Dedifferentiated amniotic fluid mesenchymal stem cell (primary cell): ENCODE measurements around the gene PEX10.

Experiments used
- DNase-seq: peaks from one replicate; pipeline ENCODE4 v3.0.0-alpha.2; 2016; ENCODE audit errors: extremely low spot score

The PEX10 gene

DNA sequence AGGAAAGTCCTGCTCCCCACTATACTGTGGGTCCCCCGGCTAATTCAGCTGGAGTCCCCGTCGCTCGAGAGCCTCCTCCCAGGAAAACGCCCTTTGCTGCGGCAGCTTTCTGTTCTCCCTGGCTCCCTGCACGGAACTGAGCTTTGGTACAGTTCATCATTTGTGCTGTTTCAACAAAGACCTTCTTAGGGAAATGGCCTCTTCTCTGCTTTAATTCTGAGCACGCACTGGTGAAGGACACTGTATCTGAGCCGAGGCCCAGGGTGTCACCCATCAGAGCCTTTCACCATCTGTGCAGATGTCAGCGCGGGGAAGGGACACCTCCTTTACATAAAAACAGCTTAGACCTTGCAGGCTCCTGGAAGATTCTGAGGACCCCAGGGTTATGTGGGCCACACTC, 13.5 kb upstream of the PEX10 start:
- no peak for DNase-seq

DNA sequence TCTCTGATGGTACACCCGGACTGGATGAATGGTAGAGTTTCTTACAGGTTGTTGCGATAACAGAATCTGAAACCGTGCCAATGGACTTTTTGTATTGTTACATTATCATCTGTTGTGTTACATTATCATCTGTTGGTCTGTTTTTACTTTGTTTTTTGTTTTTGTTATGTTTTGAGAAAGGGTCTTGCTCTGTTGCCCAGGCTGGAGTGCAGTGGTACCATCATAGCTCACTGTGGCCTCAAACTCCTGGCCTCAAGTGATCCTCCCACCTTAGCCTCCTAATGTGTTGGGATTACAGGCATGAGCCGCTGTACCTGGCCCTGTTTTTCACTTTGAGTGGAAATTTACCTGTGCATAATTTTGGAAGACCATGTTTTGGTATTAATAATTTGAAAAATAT, 10.2 kb upstream of the PEX10 start:
- no peak for DNase-seq

DNA sequence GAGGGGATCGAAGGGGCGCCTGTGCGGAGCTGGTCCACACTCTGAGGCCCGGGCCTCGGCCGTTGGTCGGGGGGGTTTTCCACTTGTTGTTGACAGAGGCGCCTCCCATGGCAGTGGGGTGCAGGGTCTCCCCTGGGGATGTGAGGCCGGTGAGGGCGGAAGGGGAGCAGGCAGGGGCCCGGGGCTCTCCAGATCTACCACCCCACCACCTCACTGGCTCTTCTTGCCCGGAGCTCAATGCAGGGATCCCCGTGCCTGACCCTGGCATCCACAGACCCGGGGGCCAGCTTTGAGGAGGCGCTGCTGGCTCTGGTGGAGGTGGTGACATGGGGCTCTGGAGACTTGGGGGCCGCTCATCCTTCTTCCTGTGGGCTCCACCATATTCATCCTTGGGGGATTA, 7.1 kb upstream of the PEX10 start:
- DNase-seq = no peak

DNA sequence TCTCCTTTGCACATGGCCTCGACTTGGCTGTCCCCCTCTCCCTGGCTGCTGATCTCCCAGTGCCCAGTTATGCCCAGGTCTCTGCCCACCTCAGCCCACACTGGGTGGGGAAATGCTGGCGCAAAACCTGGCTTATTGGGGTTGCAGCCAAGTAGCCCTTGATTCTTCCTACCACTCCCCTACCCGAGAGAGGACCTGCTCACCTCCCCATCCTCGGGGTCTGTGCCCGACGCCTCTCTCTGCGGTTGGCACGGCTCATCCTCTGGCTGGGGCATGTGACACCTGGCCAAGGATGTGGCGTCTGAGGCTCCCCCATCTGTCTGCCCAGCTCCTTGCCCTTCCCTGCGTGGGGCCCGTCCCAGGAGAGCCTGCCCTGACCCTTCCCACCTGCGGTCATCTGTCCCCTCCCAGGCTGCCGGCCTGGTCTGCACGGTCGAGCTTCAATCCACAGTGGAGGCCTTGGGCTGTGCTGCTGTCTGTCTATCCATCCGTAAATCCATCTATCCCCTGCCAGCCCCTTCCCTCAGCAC, 6.5 kb upstream of the PEX10 start:
- DNase-seq = no peak

DNA sequence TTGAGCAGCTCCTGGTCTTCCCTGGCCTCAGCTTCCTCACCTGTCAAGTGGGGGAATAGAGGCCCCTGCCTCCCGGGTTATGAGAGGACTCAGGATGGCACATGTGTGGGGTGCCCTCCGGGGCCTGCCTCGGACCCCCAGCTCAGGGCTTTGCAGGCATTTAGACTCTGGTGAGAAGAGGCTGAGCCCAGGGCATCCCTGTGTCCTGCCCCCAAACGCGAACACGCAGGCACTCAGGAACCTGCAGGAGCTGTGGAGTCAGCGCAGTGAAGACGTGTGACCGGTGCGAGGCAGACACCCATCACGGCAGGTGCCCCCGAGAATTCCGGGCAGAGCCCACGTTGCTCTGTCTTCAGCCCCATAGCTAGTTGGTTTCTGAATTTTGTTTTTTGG, 5.5 kb upstream of the PEX10 start:
- no peak for DNase-seq

DNA sequence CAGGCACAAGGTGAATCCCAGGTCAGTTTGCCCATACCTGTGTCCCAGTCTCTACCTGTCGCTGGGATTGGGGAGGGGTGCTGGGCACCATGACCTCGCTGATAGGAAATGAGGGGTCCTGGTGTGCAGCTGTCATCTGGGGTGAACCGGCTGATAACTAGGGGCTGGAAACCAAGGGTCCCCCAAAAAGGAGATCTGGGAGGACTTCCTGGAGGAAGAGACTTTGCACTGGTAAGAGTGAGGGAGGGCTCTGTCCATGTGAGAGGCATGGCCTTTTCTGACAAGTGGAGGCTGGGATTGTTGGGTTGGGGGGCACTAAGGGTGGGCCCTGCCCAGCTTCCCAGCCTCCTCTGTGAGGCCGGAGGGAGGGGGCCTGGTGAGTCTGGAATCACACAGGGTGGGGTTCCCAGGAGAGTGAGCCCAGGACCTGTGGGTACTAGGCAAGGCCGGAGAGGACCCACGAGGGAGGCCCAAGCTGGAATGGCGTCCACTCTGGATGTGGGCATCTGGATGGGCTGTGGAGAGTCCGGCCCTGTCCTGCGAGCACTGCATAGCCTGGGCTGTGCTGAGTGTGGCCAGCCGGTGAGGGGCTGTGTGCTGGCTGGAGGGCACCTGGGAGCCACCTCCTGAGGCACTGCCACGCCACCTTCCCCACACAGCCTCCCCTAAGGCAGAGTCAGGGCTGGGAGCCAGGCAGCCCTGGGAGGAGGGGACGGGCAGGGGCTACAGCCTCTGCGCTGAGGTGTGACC, 4.9 kb upstream of the PEX10 start:
- no peak for DNase-seq

DNA sequence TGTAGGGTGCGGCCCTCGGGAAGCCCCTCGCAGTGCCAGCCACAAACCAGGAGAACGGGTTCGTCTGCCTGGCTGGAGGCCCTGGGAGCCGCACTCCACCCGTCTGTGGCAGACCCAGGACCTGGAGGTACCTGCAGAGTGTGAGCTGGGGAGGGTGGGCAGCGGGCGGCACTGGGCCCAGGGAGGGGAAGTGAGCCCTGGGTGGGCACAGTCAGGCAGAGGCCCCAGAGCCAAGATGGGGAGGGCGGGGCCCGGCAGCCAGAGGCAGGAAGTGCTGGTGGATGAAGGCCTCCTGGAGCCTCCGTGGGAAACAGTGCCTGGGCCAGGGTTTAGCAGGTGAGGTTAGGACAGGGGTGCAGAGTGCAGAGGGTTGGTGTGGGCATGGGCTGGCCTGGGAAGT, 4.0 kb upstream of the PEX10 start:
- no peak for DNase-seq

DNA sequence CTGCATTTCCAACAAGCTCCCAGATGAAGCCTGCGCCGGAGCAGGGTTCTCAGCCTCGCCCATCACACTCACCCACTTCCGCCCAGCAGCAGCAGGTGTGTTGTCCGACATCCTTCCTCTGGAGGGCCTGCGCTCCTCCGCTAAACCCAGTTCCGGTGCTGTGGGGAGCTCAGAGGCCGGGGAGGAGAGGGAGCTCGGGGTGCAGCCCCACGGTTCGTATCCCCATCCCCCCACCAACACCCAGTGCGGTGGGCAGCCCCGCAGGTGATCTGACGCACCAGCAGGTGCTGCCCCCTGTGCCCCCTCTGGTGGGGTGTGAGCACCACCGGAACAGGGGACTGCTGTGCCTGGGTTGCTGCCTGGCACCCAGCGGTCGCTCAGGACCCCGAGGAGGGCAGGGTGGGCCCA, 3.4 kb upstream of the PEX10 start:
- DNase-seq = no peak

DNA sequence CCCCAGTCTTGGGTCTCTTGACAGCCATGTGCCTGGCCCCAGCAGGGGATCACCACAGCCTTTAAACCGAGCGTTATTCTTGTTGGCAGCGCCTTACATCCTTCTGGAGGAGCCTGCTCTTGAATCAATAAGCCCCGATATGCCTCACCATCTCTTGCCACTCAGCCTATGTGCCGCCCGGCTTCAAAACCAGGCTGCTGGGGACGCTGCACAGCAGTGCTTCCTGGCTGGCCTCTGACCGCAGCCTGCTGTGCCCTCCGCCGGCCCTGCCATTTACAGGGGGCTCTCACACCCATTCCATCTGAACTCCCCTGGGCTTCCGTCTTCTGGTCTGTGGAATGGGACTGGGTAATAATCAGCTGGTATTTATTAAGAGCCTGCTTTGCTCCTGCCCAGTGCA, 3.0 kb upstream of the PEX10 start:
- DNase-seq = no peak

DNA sequence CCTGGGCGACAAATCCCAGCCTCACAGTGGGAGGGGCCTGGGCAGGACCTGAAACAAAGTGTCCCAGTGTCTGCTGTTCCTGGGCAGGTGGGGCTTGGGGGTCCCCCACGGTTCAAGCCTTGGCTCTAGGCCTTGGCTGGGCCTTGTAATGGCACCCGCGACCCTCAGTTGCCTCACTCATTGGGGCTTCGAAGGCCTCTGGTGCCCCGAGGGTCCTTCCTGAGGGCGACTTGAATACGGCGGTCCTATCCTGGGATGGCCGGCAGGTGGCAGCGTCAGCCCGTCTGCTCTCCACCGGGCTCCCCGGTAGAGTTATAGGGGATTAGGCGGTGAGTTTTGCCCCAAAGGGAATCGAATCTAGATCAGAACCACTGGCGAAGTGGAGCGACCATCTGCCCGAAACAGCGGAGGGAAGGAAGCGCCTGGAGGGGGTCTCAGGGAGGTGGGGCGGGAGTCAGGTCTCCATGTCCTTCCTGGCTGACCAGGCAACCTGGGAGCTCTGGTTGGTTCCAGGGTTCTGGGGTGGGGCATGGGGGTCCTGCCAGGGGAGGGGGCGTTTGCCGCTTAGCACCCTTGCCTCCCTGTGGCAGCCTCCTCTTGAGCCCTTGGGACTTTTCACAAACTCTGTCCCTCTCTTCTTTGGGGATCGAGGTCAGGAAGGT, 2.1 kb upstream of the PEX10 start:
- DNase-seq = peak; percentile 24

DNA sequence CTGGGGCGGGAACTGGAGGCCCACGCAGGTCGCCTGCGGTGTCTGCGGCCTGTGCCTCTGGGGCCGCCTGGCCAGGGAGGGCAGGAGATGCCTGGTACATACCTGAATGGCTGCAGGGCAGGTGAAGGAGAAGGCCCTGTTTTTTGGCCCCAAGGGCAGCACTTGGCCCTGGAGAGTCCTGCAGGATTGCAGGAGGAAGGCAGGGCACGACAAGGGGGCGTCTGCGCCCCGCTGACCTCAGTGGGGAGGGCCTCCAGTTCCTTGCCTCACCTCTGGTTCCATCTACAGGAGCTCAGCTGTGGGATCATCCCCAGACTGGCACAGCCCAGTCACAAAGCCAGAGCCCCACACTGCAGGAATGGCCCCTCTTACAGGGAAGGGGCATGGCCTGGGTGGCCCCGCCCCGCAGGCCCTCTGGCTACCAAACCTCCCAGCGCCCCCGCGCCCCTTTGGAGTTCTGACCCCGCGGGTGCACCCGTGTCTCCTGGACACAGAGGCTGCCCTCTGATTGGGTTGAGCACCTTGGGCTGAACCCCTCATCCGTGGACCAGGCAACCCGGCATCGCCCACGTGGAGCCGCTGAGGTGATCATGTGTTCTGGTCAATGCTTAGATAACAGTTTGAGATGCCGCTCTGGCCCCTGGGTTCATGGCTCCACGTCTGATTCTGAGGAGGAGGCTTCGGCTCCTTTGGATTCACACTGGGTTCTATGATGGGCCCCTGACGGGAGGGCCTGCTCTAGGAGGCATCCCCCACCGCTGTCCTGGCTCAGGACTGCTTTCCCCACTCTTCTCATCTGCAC, 1.3 kb upstream of the PEX10 start:
- no peak for DNase-seq

DNA sequence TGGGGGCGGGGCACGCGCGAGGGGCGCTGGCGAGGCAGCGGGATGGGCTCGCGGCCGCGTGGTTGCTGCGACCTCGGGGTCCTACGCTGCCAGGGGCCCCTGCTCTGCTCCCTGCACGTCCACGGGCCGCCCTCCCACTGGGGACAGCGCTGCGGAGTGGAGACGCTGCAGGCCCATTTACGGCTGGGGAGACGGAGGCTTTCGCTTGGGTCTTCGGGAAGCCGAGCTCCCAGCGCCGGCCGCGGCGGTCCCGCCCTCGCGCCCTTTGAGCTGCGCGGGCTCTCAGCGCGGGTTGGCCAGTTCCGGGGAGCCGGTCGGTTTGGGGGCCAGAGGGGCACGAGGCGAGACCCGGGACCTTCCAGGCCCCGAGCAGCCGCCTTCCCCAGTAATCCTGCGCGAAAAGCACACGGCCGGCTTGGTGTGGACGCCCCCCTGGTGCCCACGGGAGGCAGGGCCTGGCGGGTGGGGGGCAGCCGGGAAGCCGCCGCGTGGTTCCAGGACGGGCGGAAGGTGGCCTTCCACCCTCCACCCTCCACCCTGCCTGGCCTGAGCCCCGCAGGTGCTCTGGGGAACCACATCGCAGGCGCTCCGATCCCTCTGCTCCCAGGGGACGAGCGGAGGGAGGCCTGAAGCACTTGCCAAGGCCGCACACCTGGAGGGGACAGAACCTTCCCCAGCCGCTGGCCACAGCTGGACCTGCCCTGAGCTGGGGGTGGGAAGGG, 570 bp upstream of the PEX10 start:
- peak; percentile 15 for DNase-seq

DNA sequence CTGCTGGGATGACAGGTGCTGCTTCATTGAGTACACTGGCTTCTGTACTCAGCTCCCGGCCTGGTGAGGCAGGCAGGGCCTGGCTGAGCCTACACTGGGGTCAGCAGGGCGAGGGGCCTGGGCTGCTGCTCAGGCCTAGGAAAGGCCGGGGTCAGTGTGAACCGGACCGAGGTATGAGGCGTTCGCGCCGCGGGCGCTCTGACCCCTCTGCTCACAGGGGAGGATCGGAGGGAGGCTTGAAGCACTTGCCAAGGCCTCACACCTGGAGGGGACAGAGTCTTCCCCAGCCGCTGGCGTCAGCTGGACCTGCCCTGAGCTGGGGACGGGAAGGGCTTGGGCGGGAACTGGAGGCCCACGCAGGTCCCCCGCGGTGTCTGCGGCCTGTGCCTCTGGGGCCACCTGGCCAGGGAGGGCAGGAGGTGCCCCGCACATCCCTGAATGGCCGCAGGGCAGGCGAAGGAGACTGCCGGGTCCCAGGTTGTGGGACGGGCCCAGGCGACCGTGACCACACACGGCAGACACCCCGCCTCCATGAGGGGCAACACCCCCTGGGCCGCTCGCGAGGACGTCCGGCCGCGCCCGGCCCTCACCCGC, 466 bp downstream of the PEX10 start:
- no peak for DNase-seq

DNA sequence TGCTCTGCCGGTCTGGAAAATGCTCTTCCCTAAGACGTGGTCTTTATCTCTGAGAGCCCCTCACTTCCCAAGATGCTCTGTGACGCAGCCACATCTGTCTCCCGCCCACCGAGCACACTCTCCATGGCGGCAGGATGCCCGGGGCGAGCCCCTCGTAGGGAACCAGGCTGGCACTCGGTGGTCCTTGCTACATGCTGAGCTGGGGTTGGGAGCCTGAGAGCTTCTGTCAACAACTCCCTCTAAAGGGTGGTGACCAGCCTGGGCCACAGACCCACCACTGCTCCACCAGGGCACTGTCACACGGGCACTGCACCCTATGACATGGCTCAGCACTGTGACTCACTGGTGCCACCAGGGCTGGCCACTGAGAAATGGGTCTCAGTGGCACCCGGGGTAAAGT, 2.6 kb downstream of the PEX10 start:
- DNase-seq = no peak

DNA sequence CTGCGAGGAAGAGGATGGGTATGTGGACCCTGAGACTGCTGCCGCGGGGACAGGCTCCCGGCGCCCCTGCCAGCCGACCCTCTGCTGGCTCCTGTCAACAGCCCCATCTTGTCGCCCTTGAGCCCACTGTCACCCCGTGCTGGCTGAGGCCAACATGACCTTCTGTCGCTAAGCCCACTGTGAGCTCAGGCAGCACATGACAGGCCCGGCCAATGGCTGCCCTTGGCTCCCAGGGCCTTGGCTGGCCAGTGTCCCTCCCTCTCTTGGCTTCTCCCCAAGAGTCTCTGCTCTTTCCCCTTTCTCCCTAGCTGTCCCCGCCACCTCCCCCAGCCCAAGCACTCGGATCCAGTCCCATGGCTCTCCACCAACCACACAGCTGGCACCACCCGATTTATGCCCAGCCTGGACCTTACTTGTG, 3.5 kb downstream of the PEX10 start:
- DNase-seq = no peak

DNA sequence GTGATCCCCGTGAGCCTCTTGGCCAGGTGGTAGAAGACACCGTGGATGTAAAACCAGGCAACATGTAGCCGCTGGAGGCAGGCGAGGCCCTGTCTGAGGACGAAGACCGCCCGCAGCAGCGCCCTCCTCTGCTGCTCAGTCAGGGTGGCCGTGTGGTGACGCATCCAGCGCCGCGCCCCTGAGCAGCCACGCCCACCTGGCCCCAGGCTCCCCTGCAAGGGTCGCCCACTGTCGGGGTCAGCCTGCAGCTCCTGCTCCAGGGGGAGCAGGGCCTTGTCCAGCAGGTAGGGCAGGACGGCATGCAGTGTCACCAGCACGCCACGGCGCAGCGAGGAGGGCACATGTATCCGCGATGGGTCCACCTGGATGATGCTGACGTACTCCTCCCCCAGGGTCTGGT, 3.9 kb downstream of the PEX10 start:
- no peak for DNase-seq

DNA sequence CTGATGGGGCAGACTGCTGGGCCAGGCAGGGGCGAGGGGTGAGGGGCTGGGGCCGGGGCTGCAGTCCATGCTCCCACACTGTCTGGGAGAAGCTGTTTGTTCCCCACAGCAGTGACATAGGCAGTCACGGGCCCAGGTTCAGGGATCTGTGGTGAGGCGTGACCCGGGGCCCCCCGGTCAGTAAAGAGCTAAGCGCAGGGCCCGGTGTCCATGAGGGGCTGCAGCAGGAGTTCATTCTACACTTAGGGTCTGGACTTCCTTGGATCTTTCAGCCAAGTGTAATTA, 4.4 kb downstream of the PEX10 start:
- DNase-seq = no peak

DNA sequence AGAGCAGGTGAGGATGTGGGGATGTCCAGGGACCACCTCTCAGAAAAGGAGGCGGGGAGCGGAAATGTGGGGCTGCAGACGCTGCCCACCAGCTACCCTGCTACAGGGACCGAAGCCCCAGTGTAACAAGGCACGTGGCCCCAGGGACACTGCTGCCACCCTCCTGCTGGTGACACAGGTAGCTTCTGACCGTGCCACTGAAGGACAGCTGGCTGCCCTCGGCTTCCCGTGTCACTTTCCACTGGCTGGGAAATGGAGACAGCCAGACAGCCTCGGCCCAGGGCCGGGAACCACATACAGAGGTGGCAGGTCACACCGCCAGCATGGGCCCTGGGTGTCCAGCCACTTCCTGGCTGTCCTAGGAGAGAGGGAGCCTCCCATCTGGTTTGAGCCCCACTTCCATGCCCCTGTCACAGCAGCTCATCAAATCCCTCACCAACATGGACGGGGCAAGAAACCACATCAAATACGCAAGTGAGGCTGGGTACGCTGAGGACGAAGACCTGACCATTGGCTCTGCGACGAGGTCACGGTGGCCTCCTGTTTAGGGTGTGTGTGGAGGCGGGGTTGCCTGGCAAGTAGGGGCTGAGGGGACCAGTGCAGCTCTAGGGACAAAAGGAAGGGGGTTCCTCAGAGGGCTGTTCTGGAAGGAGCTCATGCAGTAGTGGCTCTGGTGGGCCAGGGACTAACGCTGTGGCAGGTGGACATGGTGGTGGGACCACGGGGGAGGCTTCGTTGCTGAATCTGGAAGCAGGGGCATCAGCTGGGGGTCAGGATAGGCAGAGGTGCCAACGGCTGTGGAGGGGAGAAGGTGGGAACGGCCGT, 5.0 kb downstream of the PEX10 start:
- no peak for DNase-seq

DNA sequence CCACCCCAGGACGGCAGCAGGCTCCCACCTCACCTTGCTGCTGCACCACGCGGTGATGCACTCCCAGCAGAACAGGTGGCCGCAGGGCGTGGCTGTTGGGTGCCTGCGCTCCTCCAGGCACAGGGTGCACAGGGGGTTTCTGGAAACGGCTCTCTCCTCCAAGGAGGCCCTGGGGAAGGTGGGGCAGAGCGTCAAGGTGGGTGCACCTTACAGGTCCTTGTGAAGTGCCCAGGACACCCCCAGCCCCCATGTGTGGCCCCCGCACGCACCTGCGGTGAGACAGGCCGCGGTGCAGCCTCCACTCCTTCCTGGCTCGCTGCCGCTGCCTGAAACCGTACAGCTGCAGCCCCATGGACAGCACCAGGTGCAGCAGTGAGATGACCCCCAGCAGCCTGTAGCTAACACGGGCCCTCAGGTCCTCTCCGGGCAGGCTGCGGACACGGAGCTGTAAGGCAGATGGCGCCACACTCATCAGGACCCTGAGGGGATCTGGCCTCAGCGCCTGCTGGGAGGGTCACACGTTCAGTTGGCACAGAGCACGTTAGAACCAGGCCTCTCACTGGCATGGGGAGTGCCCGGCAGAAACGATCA, 5.8 kb downstream of the PEX10 start:
- no peak for DNase-seq

DNA sequence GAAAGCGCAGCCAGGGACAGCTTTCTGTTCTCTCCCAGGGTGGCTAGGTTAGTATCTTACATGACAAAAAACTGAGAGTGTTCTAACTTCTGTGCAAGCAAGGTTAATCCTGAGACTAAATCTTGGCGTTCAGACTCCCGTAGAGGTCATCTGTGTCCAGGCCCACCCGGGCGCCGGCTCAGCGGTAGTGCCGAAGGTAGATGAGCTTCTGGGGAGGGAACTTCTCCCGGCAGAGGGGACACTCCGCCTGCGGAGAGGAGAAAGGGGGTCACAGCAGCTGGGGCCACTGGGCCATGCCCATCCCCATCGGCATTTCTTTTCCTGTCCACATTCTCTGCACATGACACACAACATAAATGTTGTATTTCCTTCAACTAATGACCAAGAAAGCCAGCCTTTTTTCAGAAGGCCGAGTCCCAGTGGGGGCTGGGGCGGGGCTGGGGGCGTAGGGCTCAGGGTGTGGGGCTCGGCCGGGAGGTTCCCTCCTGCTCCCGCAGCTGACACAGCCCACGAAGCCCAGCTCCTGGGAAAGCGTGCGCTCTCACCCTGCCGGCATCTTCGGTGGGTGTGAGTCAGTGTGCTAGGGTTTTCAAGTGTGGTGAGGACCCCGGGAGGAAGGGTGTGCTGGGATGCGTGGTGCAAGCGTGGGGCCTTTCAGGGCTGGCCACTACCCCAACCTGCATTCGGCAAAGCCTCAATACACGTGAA, 6.6 kb downstream of the PEX10 start:
- no peak for DNase-seq
